NCI-H1417 (cell line): ENCODE data around the gene MAPKAPK2.
A peak's percentile ranks its signal among the peaks of the same experiment; 100 is the strongest.

Experiments used
- DNase-seq, 3 experiments: peaks; one replicate each; lab custom pipeline; 2025; lab: John Stamatoyannopoulos, UW

Gene MAPKAPK2

DNA sequence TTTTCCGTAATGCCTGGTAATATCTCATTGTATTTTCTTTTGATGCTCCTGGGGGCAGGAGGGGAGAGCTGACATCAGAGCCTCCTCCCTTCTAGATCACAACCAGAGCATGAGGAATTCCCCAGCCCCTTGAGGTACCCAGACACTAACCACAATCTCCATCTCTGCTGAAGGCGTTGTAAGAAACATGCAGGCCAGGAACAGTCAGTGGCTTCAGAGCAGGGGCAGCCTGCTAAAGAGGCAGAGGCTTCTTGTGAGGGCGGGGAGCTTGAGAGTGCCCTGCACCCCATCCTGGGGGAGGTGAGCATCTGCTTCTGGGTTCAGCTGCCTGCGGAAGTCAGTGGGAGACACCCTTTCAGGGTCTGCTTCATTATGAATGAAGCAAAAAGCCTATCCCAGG, 19.0 kb downstream of the MAPKAPK2 start:
- peak in 1 of 3 experiments; percentile 39 for DNase-seq

DNA sequence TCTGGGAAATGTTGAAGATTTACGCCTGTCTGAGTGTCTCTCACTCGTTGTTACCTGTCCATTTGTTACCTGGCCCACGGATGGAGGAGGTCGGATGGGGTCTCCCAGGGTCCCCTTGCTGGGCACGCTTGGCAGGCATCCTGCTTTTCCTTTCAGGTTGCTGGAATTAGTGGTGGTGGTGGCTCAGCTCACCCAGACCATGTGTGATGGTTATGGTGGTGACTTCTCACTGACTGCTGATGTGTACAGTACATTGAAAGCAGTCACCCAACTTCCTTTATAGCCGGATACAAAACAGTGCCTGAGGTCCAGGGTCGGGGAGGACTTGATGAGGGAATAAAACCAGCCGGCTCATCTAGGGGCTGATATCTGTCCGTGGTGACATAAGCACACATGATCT, 19.5 kb downstream of the MAPKAPK2 start:
- no peak for DNase-seq

DNA sequence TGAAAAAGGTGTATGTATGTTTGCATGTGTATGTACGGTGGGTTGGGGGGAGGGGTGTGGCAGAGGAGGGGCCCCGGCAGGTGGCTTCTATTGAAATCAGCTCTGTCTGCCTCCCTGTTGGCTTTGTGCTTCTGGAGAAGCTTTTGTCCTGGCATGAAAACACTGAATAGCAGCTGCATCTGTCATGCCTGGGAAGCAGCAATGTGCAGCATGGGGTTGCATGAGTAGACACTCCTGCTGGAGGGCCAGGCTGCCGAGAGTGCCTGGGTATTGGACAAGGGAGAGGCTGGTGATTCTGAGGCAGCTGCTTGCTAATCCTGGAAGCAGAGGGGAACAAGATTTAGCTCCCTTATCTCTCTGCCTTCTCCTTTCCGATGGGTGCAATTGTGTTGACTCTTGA, 20.5 kb downstream of the MAPKAPK2 start:
- peak; percentile 82 to 98 (median 95) for DNase-seq

DNA sequence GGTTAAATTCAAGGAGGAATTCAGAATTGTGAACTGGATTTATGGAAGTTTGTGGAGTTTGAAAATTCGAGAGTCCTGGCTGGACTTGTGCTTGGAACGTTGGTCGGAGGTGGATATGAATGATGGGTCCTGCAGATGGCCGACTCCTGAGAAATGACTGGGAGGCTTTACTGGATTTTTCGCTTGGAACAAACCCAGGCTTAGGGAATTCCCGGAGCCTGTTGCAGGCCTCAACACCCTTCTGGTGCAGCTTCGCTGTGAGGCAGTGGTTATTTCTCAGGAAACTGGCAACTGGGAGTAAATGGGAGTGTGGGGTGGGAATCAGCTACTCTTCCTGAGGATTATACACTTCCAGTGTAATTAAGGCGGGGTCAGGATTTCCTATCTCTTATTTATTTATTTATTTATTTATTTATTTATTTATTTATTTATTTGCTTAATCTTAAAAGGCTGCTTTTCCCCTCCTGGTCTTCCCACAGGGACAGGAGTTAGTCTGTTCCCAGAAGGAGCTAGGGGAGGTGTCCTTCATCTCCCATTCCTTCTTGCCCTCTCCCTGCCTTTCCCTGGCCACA, 21.1 kb downstream of the MAPKAPK2 start:
- DNase-seq = peak in 2 of 3 experiments; percentile 52 to 65

DNA sequence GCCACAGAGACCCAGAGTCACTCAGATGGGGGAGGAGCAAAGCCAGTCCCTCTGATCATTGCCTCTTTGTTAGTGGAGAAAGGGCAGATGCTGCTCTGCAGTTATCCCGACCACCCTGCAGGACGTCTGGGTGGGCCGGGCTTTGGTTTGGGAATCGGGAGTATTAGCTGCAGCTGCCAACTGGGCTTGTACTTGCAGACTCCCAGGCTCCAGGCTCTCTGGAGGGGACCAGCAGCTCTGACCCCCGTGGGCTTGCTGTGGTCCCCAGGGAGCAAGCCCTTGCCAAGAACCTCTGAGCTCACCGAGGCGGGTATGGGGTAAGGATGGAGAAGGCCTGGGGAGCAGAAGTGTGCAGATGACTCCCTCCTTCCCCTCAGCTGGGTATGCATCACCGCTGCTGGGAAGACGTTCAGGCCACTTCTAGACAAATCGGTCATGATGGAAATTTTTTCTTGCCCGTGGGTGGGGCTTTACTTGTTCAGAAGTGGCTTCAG, 21.6 kb downstream of the MAPKAPK2 start:
- DNase-seq = peak; percentile 17 to 75 (median 36)

DNA sequence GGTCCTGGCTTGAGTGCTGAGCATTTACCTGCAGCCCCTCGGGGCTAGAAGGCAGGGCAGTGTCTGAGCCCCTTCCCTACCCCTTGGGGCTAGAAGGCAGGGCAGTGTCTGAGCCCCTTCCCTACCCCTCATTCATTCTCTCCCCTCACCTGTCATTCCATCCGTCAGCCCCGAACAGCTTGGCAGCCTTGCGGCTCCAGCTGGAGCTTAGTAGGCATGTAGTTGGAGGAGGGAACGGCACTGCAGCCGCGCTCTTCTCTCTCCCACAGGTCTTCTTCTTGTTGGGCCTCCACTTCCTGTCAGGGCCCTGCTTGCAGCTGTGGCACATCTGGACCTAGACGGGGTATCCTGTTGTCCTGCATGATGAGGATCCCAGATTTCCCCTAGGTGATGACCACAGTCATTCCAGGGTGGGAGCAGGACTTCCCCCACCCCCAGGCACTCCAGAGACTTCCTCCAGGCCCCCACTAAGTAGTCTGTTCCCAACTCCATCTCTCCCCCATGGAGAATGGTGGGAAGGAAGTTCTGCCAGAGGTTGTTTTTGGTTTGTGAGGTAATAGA, 22.2 kb downstream of the MAPKAPK2 start:
- DNase-seq = no peak

DNA sequence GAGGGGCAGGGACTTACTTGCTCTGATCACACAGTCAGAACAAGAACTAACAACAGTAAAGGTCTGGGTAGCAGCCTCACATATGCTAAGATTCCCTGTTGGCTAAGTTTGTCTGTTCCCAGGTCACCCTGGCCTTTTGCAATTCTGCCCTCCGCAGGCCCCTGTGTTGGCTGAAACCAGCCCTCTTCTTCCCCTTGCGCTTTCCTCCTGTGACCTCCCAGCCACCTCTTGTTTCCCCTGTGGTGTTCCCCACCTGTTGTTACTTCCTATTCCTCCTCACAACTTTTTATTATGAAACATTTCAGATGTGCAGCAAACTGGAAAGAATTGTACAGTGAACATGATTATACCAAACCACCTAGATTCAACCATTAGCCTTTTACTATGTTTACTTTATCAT, 23.4 kb downstream of the MAPKAPK2 start:
- DNase-seq = peak in 1 of 3 experiments; percentile 35

DNA sequence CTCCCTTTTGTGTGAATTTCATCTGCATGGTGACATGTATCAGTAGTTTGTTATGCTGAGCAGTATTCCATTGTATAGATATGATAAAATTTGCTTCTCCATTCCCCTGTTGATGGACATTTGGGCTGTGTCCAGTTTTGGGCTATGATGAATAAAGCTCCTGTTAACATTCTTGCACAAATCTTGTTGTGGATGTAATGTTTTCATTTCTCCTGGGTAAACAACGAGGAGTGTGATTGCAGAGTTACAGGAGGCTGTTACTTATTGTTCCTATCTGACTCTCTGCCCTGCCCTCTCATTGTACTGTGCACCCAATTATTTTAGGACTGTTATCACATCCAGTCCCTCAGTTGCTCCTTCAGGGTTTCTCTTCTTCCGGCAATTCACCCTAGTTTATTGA, 24.2 kb downstream of the MAPKAPK2 start:
- DNase-seq = no peak

DNA sequence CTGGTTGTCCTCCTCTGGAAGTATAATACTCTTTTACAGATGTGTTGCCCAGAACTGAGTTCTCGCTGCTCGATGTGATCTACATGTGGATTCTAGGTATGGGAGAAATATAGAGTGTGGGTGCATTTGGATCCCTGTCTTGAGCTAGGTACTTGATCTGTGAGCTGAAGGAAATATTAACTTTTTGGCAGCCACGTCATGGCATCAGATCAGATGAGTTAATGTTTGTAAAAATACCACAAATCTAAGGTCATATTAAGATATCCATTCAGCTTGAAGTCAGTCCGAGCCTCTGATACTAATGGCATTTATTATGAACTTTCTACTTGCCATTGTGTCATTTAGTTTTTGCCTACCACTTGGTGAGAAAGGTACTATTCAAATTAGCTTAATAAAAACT, 24.6 kb downstream of the MAPKAPK2 start:
- no peak for DNase-seq

DNA sequence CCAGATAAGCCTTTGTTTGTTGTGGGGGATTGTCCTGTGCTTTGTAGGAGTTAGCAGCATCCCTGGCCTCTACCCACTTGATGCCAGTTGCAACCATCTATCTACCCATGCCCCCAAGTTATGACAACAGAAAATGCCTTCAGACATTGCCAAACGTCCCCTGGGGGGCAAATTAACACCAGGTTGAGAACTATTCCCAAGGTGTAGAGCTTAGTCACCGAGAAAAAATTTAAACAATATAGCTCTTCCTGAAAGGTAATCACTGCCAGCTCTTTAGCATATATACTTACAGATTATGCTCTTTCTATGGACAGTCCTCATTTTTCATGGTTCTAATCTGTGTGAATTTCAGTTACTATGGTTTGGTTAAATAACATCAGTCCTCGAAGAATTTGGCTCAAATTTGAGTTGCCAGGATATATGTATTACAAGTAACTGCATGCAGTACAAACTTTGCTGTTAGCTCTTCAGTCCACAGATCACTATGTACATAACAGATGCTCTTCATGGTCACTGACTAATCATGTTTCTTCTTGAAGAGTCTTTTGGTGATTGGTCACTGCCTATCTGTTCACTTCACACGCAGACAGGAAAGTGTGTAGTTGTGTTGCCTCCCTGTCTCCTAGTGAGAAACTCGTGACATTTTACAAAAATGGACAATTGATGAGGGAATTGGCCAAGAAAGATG, 25.2 kb downstream of the MAPKAPK2 start:
- DNase-seq = peak in 1 of 3 experiments; percentile 36

DNA sequence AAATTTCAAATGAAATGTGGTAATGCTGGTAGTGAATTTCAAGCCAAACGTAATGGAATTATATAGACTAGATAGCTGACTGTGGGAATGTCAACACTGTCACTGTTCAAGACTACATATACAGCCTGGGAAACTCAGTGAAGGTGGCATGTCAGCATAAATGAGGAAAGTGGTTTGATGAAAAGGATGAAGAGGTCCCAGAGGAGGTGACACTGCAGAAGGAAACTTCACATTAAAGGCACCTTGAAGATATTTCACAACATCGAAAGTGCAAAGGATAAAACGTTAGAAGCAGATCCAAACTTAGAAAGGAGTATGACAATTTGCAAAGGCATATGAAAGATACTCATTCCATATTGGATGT, 25.7 kb downstream of the MAPKAPK2 start:
- no peak for DNase-seq

DNA sequence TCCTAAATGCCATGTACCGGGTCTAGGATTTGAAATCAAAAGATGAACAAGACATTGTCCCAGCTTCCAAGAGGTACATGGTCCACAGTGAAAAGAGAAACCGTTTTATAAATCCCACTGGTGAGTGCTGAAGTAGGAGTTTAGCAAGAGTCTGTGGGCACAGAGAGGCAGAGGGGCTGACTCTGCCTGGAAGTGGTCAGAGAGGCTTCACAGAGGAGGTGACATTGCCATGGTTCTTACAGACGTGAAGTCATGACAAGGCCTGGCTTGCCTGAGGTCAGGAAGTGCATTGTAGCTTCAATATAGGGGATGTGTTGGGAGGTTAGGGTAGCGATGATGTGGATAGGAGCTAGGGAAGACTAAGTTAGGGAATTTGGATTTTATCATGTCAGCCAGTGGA, 28.4 kb downstream of the MAPKAPK2 start:
- no peak for DNase-seq

DNA sequence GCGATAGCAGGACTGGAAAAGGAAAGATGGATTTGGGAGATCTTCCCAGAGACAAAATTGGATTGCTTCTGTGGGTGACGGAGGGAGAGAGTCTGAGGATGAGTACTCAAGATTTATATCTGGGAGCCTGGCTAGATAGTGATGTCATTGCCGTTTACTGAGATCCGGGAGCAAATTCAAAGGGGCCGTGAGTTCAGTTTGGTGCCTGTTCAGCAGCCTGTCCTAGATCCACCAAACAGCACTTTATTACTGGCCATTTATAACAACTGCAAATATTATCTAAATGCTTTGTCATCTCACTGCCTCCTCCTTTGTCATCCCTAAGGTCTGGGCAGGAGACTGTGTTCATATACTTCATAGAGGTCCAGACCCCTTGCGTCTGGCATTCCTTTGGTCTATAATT, 29.2 kb downstream of the MAPKAPK2 start:
- DNase-seq = no peak

DNA sequence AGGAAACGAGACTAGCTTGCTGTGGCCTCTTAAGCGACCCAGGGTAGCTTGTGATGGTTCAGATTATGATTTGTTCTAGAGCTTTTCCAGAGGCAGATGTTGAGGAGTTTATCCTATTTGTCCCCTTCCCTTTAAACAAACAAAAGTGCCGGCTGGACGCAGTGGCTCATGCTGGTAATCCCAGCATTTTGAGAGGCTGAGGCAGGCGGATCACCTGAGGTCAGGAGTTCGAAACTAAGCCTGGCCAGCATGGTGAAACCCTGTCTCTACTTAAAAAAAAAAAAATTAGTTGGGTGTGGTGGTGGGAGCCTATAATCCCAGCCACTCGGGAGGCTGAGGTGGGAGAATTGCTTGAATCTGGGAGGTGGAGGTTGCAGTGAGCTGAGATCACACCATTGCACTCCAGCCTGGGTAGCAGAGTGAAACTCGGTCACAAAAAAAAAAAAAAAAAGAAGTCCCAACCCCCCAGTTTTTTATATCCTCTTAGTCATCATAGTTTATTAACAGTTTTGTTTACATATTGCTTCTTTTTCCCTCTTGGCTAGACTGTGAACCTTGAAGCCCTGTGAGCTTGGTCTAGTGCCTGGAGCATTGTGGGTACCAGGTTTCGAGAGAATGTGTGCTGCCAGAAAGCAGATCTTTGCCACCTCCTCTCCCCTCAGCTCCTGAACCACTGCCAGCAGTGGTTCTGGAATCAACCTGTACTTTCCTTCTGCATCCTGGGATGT, 29.8 kb downstream of the MAPKAPK2 start:
- DNase-seq = no peak

DNA sequence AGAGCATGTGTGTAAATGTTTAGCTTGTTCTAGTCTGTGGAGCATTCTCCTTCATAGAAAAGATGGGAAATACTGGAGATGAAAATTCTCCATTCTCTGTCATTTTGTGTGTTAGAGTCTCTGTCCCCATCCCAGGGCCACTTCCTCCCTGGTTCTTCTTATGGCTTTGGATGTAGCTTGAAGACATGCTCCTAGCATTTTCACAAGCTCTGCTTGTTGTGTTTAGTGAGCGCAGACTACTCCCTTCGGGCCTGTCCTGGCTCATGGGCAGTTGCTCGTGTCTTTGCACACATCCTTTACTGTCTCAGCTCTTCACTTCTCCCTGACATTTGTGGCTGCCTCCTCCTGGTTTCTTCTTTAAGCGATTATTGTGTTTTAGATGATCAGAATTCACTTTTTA, 30.4 kb downstream of the MAPKAPK2 start:
- no peak for DNase-seq

DNA sequence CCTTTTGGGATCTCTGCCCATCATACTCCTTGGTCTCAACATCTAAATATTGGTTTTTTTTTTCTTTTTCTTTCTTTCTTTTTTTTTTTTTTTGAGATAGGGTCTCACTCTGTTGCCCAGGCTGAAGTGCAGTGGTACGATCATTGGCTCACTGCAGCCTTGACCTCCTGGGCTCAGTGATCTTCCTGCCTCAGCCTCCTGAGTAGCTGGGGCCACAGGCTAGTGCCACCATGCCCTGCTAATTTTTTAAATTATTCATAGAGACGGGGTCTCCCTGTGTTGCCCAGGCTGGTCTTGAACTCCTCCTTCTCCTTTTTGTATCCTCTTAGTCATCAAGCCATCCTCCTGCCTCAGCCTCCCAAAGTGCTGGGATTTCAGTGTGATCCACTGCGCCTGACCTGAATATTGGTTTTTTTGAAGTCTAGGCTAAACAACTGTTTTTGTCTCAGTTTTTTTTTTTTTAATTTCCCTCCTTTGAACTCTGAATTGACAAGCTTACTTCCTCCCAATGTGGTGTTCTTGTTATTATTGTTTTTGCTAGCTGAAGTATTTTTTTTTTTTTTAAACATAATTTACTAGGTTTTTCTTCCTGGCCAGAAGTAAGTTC, 30.9 kb downstream of the MAPKAPK2 start:
- no peak for DNase-seq

DNA sequence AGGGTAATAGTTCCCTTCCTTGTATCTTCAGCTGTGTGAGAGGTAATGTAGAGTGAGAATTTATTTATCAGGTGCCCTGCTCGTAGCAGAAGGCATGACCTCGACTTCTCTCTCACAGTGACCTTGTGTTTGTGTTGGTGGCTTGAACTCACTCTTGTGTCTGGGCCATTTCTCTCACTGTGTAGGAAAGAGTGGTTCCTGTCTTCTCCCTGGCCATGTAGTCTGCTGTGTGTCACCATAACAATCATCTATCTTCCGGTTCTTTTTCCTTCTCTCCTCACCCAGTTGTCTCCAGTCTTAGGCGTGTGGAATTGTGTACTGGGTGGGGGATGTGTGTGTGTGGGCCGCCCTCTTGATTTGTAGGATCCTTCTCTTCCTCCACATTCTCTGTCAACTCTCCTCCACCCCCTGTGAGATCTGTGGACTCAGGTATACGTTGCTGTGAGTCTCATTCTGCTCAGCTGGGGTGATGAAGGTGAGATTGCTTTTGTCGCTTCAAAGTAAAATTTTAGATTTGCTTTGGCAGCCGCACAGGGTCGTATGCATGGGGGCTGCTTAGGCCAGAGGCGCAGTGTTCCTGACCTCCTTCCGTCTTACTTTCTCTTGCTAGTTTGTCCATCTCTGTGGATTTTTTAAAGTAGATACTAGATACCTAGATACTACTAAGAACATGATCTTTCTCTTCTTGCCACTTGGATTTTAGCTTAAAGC, 31.6 kb downstream of the MAPKAPK2 start:
- DNase-seq = no peak

DNA sequence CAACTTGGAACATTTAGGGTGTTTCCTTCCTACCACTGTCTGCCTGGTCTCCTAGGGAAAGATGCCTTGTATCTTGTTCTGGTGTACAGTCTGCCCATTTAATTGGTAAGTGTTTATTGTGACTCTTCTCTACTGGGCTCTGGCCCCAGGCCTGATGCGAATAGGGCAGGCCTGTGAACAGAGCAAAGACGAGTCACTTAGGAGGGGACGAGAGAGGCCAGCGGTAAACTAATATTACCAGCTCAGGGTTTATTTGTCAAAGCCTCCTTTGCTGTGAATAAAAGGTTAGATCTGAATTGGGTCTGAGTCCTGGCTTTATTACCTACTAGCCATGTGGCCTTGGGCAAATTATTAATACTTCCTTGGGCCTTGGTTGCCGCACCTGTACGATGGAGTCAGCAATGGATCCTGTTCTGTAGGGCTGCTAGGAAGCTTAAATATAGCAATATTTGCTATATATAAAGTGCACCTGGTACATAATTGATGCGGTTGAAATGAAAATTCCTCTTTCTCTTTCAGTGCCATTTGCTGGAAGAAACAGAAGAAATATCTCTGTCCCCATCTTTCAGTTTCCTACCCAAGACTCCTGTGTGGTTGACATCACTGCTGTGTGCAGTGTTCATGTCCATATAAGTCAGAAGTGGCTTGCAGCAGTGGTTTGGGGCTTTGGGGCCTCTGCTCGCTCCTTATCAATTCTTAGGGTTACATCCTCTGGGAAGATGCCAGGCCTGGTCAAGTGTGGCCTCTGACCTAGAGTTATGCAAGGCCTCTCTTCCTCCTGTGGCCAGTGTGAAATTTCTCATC, 32.4 kb downstream of the MAPKAPK2 start:
- DNase-seq = peak in 1 of 3 experiments; percentile 23

DNA sequence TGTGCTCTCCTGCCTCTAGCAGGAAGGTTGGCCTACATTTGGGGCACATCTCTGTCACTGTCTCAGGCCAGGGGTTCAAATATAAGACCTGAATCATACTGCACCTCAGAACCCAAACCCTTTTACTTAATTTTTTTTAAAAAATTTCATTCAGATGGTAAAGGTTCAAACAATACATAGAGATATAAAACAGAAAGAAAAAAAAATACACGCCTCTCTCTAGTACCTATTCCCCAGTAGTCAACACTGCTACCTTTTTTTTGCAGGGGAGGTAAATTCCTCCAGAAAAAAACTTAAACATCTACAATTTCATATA, 32.9 kb downstream of the MAPKAPK2 start:
- DNase-seq = no peak

DNA sequence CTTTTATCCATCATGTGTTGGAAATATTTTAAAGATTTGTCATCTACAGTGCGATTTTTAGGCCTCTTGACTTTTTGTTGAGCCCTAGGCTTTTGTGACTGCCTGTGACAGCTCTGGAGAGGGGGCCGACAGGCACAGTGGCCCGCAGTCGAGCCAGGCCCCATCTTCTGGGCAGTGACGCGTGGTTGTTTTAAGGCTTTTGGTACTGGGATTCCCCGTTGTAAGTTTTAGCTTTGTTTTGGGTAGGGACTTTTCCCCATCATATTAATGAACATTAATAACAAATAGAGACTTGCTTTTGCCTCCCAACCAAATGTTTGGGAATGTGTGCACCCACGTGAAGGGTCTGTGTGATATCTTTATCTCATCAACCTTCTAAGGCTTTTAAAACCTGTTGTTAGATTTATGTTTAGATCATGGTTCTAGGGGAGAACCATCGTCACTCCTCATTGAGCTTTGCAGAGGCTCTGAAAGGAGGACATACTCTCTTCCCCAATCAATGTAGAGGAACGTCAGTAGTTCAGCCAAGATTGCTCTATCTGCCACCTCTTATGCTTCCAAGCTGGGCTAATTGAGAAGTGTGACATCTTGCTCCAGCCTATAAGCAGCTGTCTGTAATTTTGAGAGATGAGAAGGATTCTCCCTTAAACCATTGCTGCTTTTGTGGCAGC, 34.6 kb downstream of the MAPKAPK2 start:
- no peak for DNase-seq

DNA sequence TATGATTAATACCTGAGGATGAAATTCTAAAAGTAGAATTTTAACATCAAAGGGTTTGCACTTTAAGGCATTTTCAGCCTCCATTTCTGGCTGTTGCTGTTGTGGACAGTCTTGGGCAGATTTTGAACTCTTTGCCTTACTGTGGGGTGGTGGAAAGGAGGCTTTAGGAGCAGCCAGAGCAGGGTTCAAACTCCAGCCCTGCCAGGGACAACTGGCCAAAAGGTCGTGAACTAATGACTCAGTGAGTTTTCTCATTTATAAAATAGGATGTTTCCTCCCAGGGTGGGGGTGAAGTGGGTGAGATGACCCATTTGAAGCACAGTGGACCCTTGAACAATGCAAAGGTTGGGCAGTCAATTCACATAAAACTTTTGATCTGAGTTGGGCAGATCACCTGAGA, 36.7 kb downstream of the MAPKAPK2 start:
- no peak for DNase-seq
